Epidermal melanocyte (primary cell): Measurements from ENCODE around the gene DUS1L.
"Not testable (repeated sequence)": the region's sequence is repeated elsewhere in the genome, so short reads cannot be mapped to it uniquely, and the experiment has no call there.

Experiments
- DNase-seq: peaks from one replicate; pipeline ENCODE4 v3.0.0; 2011; ENCODE audit warnings: low spot score; ENCODE audit not compliant: insufficient read length

Gene DUS1L

DNA sequence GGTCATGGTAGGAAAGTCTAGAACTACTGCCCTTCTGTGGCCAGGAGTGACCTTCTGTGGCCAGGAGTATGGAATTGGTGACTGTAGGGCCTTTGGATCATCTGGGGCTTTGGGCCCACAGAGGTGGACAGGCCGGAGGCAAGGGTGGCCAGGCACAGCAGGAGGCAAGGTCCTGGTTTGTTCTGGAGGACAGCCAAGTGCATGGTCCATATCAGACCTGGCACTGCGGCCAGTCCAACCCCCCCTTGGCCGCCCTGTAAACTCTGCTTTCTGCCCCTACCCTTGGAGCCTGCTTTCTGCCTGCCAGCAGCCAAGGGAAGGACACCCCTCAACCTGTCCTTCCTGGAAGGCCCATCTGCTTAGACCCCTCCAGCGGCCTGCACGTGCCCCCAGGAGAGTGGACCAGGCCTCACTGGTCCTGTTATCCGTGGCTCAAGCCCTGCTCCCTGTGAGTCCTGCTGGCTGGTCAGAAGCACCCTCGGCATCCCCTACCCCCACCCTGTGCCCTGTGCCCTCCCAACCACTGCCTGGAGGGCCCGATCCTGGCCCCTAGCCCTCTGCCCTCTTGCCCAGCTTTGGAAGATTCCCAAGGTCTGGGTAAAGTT is 25.8 kb downstream of the DUS1L start:
- DNase-seq, result no peak

DNA sequence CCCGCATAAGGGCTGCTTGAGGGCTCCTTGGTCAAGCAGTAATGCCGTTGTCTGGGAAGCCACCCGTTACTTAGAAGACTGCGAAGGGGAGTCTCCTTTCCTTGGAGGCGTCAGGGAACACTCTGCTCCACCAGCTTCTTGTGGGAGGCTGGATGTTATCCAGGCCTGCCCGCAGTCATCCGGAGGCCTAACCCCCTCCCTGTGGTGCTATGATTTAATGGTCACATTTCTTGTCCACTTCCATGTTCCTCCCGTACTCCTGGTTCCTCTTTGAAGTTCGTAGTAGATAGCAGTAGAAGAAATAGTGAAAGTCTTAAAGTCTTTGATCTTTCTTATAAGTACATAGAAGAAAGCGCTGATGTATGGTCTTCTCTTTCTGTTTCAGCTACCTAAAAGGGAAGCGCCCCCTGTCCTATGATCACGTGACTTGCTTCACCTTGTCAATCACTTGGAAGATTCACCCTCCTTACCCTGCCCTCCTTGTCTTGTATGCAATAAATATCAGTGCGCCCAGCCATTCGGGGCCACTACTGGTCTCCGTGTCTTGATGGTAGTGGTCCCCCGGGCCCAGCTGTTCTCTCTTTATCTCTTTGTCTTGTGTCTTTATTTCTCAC is 26.7 kb downstream of the DUS1L start:
- DNase-seq, result not testable (repeated sequence)

DNA sequence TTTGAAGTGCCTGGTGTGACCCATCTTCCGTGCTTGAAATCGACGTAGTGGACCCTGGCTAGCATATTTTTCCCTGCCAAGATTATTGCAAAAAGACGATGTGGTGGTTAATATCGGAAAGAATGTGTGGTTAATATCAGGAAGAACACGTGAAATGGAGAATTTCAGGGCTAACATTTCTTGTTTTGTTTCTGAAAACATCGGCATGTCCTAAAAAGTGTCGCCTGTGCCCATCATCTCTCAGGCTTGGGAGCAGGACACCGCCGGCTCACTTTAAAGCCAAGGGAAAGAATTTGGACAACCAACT is 27.8 kb downstream of the DUS1L start:
- no peak for DNase-seq

DNA sequence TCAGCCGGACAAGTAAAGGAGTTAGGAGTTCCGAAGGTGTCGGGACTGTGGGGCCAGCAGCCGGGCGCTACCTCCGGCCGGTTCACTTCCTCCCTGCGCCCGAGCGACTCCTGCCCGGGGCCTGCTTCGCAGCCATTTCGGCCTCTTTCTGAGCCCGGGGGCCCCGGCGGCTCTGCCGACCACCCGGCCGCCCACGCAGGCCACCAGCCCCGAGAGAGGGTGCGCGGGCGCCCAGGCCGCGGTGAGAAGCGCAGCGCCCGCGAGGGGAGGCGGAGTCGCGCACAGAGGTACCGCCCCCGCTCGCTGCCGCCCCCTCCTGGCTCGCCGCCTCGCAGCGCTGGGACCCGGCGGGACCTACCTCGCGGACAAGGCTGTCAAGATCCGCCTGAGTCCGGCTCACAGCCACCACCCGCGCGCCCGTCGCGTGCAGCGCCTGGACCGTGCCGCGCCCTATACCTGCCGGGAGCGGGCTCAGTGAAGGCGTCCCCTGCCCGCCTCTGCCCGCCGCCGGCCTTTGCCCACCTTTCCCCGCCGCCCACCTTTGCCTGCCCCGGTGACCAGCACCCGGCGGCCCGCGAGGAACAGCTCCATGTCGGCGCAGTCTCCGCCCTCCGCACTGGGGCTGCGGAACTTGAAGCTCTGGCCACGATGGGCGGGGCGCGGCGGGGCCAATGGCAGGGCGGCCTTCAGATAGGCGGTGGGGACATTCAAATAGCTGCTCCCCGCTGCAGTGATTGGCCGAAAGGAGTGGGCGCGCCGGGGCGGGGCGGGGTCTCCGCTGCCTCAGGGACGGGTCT is 28.3 kb downstream of the DUS1L start, which contains the start of gene DCXR:
DCXR (minus strand) TSS at position 606 of the 797 bp plus-strand sequence; CDS start at position 591, 15 bp downstream.
- DNase-seq, result peak; percentile 98

DNA sequence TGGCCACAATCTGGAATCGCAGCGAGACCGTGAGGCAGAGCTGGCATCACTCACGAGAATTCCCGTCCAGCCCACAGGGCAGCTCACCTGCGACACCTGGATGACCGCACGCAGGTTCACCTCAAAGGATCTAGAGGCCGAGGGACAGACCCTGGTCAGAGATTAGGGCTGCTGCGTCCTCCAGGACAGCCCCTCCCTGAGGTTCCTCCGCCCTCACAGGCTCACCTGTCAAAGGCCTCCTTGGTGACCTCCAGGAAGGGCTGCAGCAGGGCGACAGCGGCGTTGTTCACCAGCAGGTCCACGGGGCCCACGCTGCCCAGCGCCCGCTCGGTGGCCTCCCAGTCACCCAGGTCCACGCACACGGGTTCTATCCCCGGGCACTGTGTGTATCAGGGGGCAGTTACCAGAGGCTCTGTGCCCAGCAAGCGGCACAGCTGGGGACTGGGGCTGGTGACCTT is 28.9 kb downstream of the DUS1L start:
- no peak for DNase-seq

DNA sequence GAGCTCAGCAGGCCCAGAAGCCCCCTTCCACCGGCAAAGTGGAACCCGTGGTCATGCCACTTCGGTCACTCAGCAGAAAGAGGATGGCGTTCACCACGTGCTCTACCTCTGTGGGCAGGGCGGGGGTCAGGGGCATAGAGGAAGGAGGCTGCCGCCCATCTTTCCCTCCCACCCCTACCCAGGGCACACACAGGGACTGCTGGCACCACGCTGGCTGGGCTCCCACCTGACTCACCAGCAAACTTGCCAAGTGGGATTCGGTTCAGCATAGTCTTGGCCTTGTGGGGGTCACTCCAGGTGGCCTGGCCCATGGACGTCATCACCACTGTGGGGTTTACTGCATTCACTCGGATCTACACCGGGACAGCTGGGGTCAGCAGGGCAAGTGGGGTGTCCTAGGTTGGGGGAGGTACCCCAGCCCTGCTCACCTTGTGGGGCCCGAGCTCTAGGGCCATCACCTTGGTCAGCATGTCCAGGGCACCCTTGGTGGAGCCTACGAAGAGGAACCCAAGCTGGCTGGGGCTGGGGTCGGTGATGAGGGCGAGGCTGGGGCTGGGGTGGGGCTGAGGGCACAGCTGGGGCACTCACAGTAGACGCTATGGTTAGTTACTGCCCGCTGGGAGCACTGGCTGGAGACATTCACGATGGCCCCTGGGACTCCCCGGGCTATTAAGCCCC is 29.5 kb downstream of the DUS1L start:
- no peak for DNase-seq

DNA sequence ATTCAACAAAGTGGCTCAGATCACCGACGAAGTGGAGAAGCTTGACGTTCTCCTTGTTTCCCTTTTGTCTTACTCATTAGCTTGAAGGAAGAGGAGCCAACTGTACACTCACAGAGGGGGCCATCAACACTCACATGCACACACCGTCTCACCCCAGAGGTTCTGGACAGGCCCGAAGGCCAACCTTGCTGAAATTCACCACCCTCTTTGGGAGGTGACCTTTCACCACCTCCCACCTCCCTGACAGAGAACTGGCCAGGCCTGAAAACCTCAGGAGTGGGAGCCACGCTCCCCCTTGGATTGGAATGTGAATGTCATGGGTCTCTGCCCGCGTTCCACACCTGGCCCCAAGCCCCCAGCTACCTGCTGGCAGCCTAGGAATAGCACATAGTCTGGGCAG is 30.1 kb downstream of the DUS1L start:
- no peak for DNase-seq

DNA sequence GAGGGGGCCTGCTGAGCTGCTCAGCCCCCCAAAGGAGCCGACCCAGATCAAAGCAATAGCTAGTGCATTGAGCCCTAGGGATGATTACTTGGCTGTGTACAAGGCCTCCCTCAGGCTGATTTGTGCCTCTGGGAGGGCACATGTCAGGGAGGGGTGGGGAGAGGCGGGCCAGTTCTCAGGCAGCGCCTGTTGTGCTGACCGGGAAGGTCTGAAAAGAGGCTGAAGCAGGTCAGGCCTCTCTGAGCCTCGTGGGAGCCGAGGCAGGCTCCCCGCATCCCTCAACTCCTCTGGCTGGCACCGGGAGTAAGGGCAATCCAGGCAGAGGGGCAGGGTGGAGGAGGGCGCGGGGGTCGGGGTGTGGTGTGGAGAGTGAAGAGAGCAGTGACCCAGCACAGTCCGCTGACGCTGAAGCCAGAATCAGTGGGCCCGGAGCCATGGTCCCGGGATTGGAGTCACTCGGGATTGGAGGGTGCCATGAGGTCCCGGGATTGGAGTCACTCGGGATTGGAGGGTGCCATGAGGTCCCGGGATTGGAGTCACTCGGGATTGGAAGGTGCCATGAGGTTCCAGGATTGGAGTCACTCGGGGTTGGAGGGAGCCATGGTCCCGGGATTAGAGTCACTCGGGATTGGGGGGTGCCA is 31.1 kb downstream of the DUS1L start:
- DNase-seq, result no peak

DNA sequence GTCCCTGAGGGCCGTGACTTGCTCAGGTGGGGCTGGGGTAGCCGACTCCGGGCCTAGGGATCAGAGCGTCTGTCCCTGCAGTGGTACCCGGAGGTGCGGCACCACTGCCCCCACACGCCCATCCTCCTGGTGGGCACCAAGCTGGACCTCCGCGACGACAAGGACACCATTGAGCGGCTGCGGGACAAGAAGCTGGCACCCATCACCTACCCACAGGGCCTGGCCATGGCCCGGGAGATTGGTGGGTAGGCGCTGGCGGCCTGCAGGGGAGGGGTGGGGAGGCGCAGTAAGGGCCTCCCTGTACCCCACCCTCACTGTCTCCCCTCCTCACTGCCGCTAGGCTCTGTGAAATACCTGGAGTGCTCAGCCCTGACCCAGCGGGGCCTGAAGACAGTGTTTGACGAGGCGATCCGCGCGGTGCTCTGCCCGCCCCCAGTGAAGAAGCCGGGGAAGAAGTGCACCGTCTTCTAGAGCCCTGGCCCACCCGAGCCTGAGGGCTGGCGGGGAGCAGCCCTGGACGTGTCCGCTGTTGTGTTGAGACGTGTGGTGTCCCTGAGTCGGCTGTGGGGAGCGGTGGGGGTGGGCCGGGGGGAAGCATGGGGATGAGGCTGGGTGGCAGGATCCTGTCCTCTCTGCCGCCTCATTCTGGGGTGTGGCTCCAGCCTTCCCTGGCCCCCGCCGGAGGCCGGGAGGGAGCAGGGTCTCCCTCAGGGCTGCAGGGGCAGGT is 32.1 kb downstream of the DUS1L start:
- DNase-seq, result no peak

DNA sequence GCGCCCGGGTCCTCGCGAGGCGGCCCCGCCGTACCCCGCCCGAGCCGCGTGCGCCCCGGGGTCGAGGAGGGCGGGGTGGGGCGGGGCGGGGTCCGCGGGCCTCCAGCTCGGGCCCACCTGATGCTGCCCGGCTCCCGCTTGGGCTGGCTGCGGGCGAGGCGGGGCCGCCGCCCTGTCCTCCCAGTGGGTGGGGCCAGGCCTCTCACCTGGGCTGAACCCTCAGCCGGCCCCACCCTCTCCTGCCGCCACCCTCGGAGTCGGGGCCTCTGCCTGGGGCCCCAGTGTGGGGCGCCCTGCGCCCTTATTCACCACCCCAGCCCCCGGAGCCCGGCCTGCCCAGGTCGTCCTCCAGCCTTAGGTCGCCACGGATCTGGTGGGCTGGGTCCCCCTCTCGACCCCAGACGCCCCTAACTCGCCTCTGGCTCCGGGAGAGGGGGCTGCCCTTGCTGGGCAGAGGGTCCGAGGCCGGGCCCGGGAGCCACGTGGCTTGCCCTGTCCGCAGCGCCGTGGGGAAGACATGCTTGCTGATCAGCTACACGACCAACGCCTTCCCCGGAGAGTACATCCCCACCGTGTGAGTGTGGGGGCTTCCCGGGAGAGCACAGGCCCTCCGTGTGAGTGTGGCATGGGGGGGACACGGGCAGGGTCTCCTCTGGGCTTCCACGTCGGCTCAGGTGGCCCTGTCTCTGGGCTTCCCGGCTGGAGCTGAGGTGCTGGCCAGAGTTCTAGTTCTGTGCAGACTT is 33.5 kb downstream of the DUS1L start:
- DNase-seq, result no peak

DNA sequence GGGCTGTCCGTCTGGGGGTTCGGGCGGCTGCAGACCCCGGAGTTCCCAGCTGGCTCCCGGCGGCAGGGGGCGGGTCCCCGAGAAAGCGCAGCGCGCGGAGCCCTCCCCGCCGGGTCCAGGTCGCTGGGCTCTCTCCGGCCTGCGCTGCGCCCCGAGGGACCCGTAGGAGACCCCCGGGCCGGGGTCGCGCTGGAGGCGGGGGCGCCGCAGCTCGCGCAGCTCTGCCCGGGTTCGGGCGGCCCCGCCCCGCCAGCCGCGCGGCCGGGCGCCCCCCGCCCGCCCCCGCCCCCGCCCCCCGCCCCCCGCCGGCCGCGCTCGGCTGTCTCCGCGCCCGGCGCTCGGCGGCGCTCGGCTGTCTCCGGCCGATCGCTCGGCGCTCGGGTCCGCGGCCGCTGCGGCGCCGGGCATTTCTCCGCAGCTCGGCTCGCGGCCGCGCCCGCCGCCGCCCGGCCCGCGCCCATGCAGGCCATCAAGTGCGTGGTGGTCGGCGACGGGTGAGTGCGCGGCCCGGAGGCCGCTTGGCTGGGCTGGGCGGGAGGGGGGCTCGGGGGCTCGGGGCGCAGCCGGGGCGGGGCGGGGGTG is 34.2 kb downstream of the DUS1L start, which contains the start of gene RAC3:
RAC3 (plus strand) TSS at position 376 of the 582 bp plus-strand sequence; CDS start at position 460, 84 bp downstream.
- DNase-seq, result peak; percentile 61

DNA sequence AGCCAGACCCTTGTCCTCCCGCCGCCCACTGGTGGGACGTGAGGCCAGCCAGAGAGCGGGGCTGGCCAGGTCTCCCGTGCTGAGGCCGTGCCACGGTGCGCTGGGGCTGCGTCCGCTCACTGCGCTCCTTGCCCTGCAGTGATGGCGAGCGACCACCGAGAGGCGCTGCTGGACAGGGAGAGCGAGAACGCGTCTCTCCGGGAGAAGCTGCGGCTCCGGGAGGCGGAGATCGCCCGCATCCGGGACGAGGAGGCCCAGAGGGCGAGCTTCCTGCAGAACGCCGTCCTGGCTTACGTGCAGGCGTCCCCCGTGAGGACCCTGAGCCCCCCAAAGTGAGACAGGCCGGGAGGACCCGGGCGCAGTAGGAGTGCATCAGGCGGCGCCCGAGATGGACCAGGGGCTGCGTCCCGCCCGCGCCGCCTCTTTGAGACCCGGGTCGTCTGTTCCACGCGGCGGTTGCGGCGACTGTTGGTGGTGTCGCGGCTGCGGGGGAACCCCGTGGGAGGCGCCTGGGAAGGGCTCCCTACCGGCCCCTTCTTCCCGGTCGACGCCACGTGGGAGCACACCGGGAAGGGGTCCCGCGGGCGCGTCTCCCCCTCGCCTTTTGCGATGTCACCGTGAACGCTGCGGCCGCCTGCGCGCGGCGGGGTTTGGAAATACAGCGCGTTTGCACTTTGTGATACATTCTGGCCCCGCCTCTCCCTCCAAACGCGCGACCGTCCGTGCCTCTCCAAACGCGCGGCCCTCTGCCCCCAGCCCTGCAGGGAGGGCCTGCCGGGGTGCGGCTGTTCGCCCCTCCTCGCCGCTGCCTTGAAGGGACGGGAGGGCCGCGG is 34.9 kb downstream of the DUS1L start:
- DNase-seq, result peak; percentile 92

DNA sequence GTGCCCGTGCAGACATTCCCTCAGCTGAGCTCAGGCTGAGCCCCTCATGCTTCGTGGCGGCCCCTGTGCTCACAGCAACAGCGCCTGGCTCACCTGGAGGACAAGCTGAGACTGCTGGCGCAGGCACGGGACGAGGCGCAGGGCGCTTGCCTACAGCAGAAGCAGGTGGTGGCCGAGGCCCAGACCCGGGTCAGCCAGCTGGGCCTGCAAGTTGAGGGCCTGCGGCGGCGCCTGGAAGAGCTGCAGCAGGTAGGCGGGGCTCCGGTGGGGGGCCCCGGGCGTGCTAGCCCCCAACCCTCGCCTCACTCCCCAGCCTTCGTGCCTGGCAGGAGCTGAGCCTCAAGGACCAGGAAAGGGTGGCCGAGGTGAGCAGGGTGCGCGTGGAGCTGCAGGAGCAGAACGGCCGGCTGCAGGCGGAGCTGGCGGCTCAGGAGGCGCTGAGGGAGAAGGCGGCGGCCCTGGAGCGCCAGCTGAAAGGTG is 35.6 kb downstream of the DUS1L start:
- DNase-seq, result no peak

DNA sequence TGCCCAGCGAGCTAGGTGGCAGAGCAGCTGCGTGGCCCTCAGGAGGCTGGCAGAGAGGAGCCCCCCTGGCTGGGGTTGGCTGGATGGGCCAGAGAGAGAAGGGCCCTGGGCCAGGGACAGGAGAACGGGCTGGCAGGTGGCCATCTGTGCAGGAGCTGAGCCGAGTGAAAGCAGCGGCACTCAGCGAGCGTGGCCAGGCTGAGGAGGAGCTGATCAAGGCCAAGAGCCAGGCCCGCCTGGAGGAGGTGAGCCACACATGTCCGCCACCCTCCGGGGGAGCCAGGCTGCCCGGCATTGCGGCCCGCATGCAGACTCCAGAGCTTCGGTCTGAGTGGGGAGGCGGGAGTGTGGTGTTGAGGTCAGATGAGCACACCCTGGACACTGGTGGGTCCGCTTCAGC is 36.2 kb downstream of the DUS1L start:
- DNase-seq, result no peak

DNA sequence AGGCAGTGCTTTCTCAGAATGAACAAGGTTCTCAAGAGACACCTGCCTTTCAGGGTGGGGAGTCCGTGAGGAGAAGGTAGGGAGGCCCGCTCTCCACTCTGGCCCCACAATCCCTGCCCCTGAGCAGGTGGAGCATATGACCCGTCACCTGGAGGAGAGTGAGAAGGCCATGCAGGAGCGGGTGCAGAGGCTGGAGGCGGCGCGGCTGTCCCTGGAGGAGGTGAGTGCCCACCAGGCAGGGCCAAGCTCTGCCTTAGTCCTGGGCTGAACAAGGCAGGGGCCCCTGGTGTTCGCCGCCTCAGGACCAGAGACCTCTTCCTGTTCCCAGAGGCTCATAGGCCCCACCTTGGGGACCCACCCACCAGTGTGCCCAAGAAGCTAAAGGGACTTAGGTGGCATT is 36.6 kb downstream of the DUS1L start:
- DNase-seq, result no peak

DNA sequence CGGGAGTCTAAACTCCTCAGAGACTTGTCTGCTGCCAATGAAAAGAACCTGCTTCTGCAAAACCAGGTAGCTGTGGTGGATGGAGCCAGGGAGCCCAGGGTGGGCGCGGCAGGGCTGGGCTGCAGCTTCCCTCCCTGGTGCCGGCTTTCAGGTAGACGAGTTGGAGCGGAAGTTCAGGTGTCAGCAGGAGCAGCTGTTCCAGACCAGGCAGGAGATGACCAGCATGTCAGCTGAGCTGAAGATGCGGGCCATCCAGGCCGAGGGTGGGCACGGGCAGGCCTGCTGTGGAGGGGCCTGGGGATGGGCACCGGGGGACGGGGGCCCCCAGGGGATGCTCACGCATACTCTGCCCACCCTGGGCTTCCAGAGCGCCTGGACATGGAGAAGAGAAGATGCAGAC is 37.4 kb downstream of the DUS1L start:
- no peak for DNase-seq

DNA sequence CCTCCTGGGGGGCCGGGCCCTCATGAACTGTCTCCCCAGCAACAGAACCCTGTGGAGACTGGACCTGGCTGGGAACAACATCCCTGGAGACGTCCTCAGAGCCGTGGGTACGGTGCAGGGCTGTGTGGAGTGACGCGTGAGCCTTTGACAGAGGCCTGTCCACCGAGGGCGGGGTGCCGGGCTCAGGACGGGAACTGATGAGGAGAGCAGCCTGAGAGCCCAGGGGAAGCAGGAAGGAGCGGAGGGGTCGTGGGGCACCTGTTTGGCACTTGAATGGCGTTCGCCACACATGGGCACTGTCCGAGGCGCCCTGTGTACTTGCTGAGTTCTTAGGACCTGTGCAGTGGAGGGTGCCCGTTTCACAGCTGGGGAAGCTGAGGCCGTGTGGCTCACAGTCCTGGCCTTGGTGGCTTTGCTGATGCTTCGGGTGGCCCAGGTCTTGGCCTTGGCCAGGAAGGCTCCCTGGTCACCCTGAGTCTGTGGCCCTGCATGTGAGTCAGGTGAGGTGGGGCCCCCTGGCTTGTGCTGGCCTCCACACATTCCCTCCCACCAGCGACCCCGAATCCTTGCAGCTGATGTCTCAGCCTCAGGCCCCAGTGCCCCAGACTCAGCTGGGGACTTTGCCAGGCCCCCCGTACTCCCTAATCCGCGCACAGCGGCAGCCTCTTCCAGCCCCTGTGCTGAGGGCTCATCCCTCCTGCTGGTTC is 40.0 kb downstream of the DUS1L start:
- no peak for DNase-seq

DNA sequence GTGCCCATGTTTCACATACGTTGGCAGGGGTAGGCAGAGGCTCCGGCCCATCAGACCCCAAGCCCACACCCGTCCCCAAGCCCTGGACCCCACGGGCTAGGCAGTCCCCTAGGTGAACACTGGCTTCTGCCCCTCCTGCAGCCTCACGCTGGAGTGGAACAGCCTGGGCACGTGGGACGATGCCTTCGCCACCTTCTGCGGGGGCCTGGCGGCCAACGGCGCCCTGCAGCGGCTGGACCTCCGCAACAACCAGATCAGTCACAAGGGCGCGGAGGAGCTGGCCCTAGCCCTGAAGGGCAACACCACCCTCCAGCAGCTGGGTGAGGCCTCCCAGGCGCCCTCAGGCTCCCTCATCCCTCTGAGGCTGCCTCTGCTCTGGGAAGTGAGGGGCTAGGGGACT is 40.7 kb downstream of the DUS1L start:
- no peak for DNase-seq
